HEK293 (cell line): Measurements from ENCODE around the gene CD37.

Experiments
- CTCF ChIA-PET: fragments of 350-600 bp; formaldehyde crosslinking; extraction: SDS; loops from one replicate; lab custom pipeline; 2021; ENCODE audit warnings: antibody characterized with exemption; lab: Yijun Ruan, JAX
- POLR2A ChIA-PET: fragments of 300-600 bp; formaldehyde crosslinking; extraction: SDS; loops from one replicate; lab custom pipeline; 2020; ENCODE audit warnings: antibody characterized with exemption, inconsistent platforms; lab: Yijun Ruan, JAX
- H3K27ac ChIP-seq: fragments of 200-500 bp; sonication (Bioruptor generic); 2 replicates; pipeline ENCODE4 v1.5.1; 2014; ENCODE audit warnings: low read depth, low read length, control low read depth, inconsistent platforms; ENCODE audit errors: extremely low read depth
- H3K36me3 ChIP-seq, 2 experiments: fragments of 200-500 bp in 1 of 2; sonication (Bioruptor generic) in 1 of 2; 1 replicate in 1 of 2; 2 replicates in 1 of 2; pipeline ENCODE4 v1.5.1; 2014 to 2017; ENCODE audit warnings: inconsistent platforms in 2 of 2, low read length in 2 of 2; ENCODE audit not compliant: control insufficient read depth in 2 of 2, insufficient read depth in 1 of 2
- H3K4me1 ChIP-seq: fragments of 200-500 bp; sonication (Bioruptor generic); 2 replicates; pipeline ENCODE4 v1.5.1; 2014; ENCODE audit warnings: mild to moderate bottlenecking, low read length, inconsistent platforms; ENCODE audit not compliant: control insufficient read depth, insufficient read depth
- H3K4me3 ChIP-seq: 2 replicates; pipeline ENCODE4 v1.5.1; 2011; ENCODE audit warnings: low read depth, mild to moderate bottlenecking, control low read depth, low read length, moderate library complexity
- H3K9me3 ChIP-seq: fragments of 200-500 bp; sonication (Bioruptor generic); 2 replicates; pipeline ENCODE4 v1.5.1; 2014; ENCODE audit warnings: low read depth, low read length, inconsistent platforms; ENCODE audit not compliant: control insufficient read depth, insufficient read depth
- AEBP2 ChIP-seq: fragments of 450-650 bp; formaldehyde crosslinking; IDR thresholded peaks from 2 replicates; pipeline ENCODE4 v1.5.1; 2016; ENCODE audit warnings: missing biosample characterization, missing genetic modification characterization, borderline replicate concordance
- ATF2 ChIP-seq: fragments of 450-650 bp; formaldehyde crosslinking; IDR thresholded peaks from 2 replicates; pipeline ENCODE4 v1.5.1; 2016; ENCODE audit warnings: missing biosample characterization, missing genetic modification characterization, low read depth
- KLF8 ChIP-seq: fragments of 450-650 bp; formaldehyde crosslinking; IDR thresholded peaks from 2 replicates; pipeline ENCODE4 v1.5.1; 2016; ENCODE audit warnings: missing biosample characterization, missing genetic modification characterization
- OVOL3 ChIP-seq: fragments of 450-650 bp; formaldehyde crosslinking; IDR thresholded peaks from 2 replicates; pipeline ENCODE4 v1.5.1; 2016; ENCODE audit warnings: missing biosample characterization, missing genetic modification characterization
- PBX3 ChIP-seq: sonication (generic); formaldehyde crosslinking; IDR thresholded peaks from 2 replicates; pipeline ENCODE4 v1.8.1; 2022; ENCODE audit warnings: mild to moderate bottlenecking, moderate library complexity, missing genetic modification reagents
- SALL2 ChIP-seq: fragments of 450-650 bp; formaldehyde crosslinking; IDR thresholded peaks from 2 replicates; pipeline ENCODE4 v1.5.0; 2017; ENCODE audit warnings: missing biosample characterization, mild to moderate bottlenecking, missing genetic modification characterization, borderline replicate concordance
- SCRT1 ChIP-seq: fragments of 450-650 bp; formaldehyde crosslinking; IDR thresholded peaks from 2 replicates; pipeline ENCODE4 v1.5.1; 2016; ENCODE audit warnings: missing biosample characterization, missing genetic modification characterization, borderline replicate concordance
- ZBTB21 ChIP-seq: fragments of 450-650 bp; formaldehyde crosslinking; IDR thresholded peaks from 2 replicates; pipeline ENCODE4 v1.5.1; 2017; ENCODE audit warnings: missing biosample characterization, missing genetic modification characterization
- ZBTB7A ChIP-seq: fragments of 450-650 bp; formaldehyde crosslinking; IDR thresholded peaks from 2 replicates; pipeline ENCODE4 v1.5.1; 2016; ENCODE audit warnings: low read depth, missing biosample characterization, missing genetic modification characterization
- ZBTB8A ChIP-seq: fragments of 450-650 bp; formaldehyde crosslinking; IDR thresholded peaks from 2 replicates; pipeline ENCODE4 v1.5.1; 2016; ENCODE audit warnings: missing biosample characterization, missing genetic modification characterization
- ZFP69B ChIP-seq: fragments of 450-650 bp; formaldehyde crosslinking; IDR thresholded peaks from 2 replicates; pipeline ENCODE4 v1.5.1; 2016; ENCODE audit warnings: missing biosample characterization, missing genetic modification characterization
- ZNF121 ChIP-seq: fragments of 450-650 bp; formaldehyde crosslinking; IDR thresholded peaks from 2 replicates; pipeline ENCODE4 v1.5.1; 2016; ENCODE audit warnings: missing biosample characterization, missing genetic modification characterization
- ZNF23 ChIP-seq: fragments of 450-650 bp; formaldehyde crosslinking; IDR thresholded peaks from 2 replicates; pipeline ENCODE4 v1.5.1; 2016; ENCODE audit warnings: missing biosample characterization, missing genetic modification characterization, borderline replicate concordance
- ZNF324 ChIP-seq: fragments of 450-650 bp; formaldehyde crosslinking; IDR thresholded peaks from 2 replicates; pipeline ENCODE4 v1.5.1; 2016; ENCODE audit warnings: missing biosample characterization, missing genetic modification characterization
- ZNF513 ChIP-seq: fragments of 450-650 bp; IDR thresholded peaks from 2 replicates; pipeline ENCODE4 v1.5.1; 2018; ENCODE audit warnings: missing biosample characterization, missing genetic modification characterization
- ZNF677 ChIP-seq: fragments of 450-650 bp; IDR thresholded peaks from 2 replicates; pipeline ENCODE4 v1.5.0; 2018; ENCODE audit warnings: missing biosample characterization, mild to moderate bottlenecking, missing genetic modification characterization, moderate library complexity
- ZNF692 ChIP-seq: fragments of 450-650 bp; formaldehyde crosslinking; IDR thresholded peaks from 2 replicates; pipeline ENCODE4 v1.5.1; 2016; ENCODE audit warnings: missing biosample characterization, missing genetic modification characterization
- ZNF701 ChIP-seq: fragments of 450-650 bp; formaldehyde crosslinking; IDR thresholded peaks from 2 replicates; pipeline ENCODE4 v1.5.1; 2016; ENCODE audit warnings: missing biosample characterization, missing genetic modification characterization
- ZNF747 ChIP-seq: fragments of 450-650 bp; formaldehyde crosslinking; IDR thresholded peaks from 2 replicates; pipeline ENCODE4 v1.5.1; 2016; ENCODE audit warnings: missing biosample characterization, missing genetic modification characterization
- ZNF776 ChIP-seq: fragments of 450-650 bp; formaldehyde crosslinking; IDR thresholded peaks from 2 replicates; pipeline ENCODE4 v1.5.0; 2017; ENCODE audit warnings: missing biosample characterization, missing genetic modification characterization, borderline replicate concordance
- ZNF837 ChIP-seq: fragments of 450-650 bp; formaldehyde crosslinking; IDR thresholded peaks from 2 replicates; pipeline ENCODE4 v1.5.1; 2016; ENCODE audit warnings: missing biosample characterization, missing genetic modification characterization
- ZSCAN23 ChIP-seq: fragments of 450-650 bp; formaldehyde crosslinking; IDR thresholded peaks from 2 replicates; pipeline ENCODE4 v1.5.1; 2016; ENCODE audit warnings: missing biosample characterization, missing genetic modification characterization

CD37 gene

GRCh38 chr19:49335071-49335783 is at the start of gene CD37:
CD37 (plus strand) TSS chr19:49335406; CDS start chr19:49335541, 135 bp downstream.
- no peak within 1 kb of the TSS for H3K4me3 ChIP-seq
- H3K4me1 ChIP-seq = no peaks in the 10 kb centered on the region
- no peak within 1 kb of the TSS for H3K27ac ChIP-seq
- peaks cover 0 to 8% of the 10 kb centered on the region in 2 experiments; a peak in 2 of 3 replicates for H3K36me3 ChIP-seq
- ChIA-PET POLR2A (no interaction called here), CTCF (no interaction called here)
- H3K9me3 ChIP-seq = no peaks in the 10 kb centered on the region
- TF ChIP-seq ZNF776 (no peak), ZNF837 (tag by site-specific recombination) (no peak), ZFP69B (tag by site-specific recombination) (no peak), ZNF701 (no peak), PBX3 (no peak), ZBTB7A (tag by site-specific recombination) (no peak)

- Histone ChIP-seq H3K9me3 (no peaks in the 10 kb centered on the region), H3K4me1 (no peaks in the 10 kb centered on the region), H3K27ac (no peak overlapping the region), H3K36me3 (no peaks in the 10 kb centered on the region), H3K4me3 (no peak overlapping the region)
- POLR2A ChIA-PET = no interaction called here
- CTCF ChIA-PET = interaction anchor here (1.0 to 4.6 kb wide), 2 partner anchors 15 to 34 kb away, joined by 4 to 22 read pairs; no protein-coding TSS in a partner anchor
- TF ChIP-seq SALL2 (tag by site-specific recombination) = no peak
- TF ChIP-seq ATF2 (tag by site-specific recombination) = no peak
- no peak for TF ChIP-seq ZSCAN23
- TF ChIP-seq OVOL3 (tag by site-specific recombination) = no peak
- no peak for TF ChIP-seq ZNF677
- no peak for TF ChIP-seq ZBTB21 (tag by site-specific recombination)
- TF ChIP-seq ZNF121 (tag by site-specific recombination) = no peak
- no peak for TF ChIP-seq ZBTB8A
- no peak for TF ChIP-seq ZNF692 (tag by site-specific recombination)
- no peak for TF ChIP-seq ZNF23 (tag by site-specific recombination)
- no peak for TF ChIP-seq SCRT1 (tag by site-specific recombination)
- TF ChIP-seq AEBP2 (tag by site-specific recombination) = no peak
- no peak for TF ChIP-seq ZNF324
- TF ChIP-seq KLF8 (tag by site-specific recombination) = no peak
- TF ChIP-seq ZNF747 (tag by site-specific recombination) = no peak
- no peak for TF ChIP-seq ZNF513
Observed at GRCh38 chr19:49287141-49287770, 48.0 kb upstream of the CD37 start.
